H1 (cell line): ENCODE results near the gene MROH8. TPM values are rescaled to one million over a fixed set of nuclear protein-coding genes. Genes with fewer than 3 reads are reported as not detected.

ENCODE experiments used
- ASH2L ChIP-seq: fragments of 200-600, 300-600 bp; sonication (generic); IDR thresholded peaks from one replicate; pipeline ENCODE4 v1.7.1; 2017; ENCODE audit warnings: low read length
- ATF3 ChIP-seq: IDR thresholded peaks from 2 replicates; pipeline ENCODE4 v1.6.1; 2011; ENCODE audit warnings: low read depth, mild to moderate bottlenecking, low read length; ENCODE audit not compliant: insufficient read depth
- CBX8 ChIP-seq: fragments of 300-800, 300-1000 bp; sonication (generic); IDR thresholded peaks from 2 replicates; pipeline ENCODE4 v1.7.1; 2016; ENCODE audit warnings: low read depth, low read length, borderline replicate concordance
- CEBPB ChIP-seq: IDR thresholded peaks from 2 replicates; pipeline ENCODE4 v1.6.1; 2012; ENCODE audit warnings: low read depth, low read length
- MAX ChIP-seq: IDR thresholded peaks from 2 replicates; pipeline ENCODE4 v1.6.1; 2012; ENCODE audit warnings: inconsistent platforms
- PHF8 ChIP-seq: fragments of 200-600 bp; sonication (generic); conservative IDR thresholded peaks from 2 replicates; pipeline ENCODE4 v1.7.1; 2012; ENCODE audit warnings: low read depth, mild to moderate bottlenecking, inconsistent platforms, low read length, moderate library complexity
- SUZ12 ChIP-seq: fragments of 200-600 bp; sonication (generic); IDR thresholded peaks from 2 replicates; pipeline ENCODE4 v1.6.1; 2012; ENCODE audit warnings: mild to moderate bottlenecking, inconsistent platforms, low read length, moderate library complexity, mixed read lengths
- polyA plus RNA-seq, 7 experiments: library from polyadenylated mRNA; depleted of rRNA in 3 of 7; stranded (reverse) in 5 of 7; unstranded in 2 of 7; fragments of >200 nt in 5 of 7; fragments of 200-250 nt in 2 of 7; gene quantifications; 1 replicate in 5 of 7; 2 replicates in 1 of 7; 4 replicates in 1 of 7; pipeline versions ENCODE4 v1.2.1 to v1.2.3, GENCODE V29; 2011 to 2013; ENCODE audit warnings: missing spikeins in 2 of 7, mixed read lengths in 2 of 7
- total RNA-seq: library from RNA; stranded (reverse); fragmentation: NEBNext Ultra II Directional; extraction: Animal tissue kit (Norgen Biotek cat#: 25700); gene quantifications from 2 replicates; pipeline ENCODE4 v1.2.1, GENCODE V29; 2021

Gene MROH8
- total and polyA plus RNA-seq, 2 of the 8 experiments (the other 6 are each of a cell fraction or from before 2014, with no cell fraction given) = 0.50 to 0.86 TPM

- TF ChIP-seq CEBPB = no peak
- TF ChIP-seq MAX = no peak
- no peak for TF ChIP-seq CBX8
- no peak for TF ChIP-seq ASH2L
- no peak for TF ChIP-seq ATF3
- no peak for TF ChIP-seq PHF8
- no peak for TF ChIP-seq SUZ12
- TF ChIP-seq, all 59 proteins: peak for 0
These were observed 25.8 kb upstream of the MROH8 start (continued) for GRCh38 chr20:37205130-37205529.
